Osteocyte (in vitro differentiated cells): Measurements from ENCODE around the gene SLC46A2. TPM values are rescaled to one million over a fixed set of nuclear protein-coding genes. Genes with fewer than 3 reads are reported as not detected.
A peak's percentile ranks its signal among the peaks of the same experiment; 100 is the strongest.

Source experiments
- DNase-seq: peaks from one replicate; pipeline ENCODE4 v3.0.0; 2021; ENCODE audit warnings: mixed read lengths; ENCODE audit not compliant: unreplicated experiment; ENCODE audit errors: extremely low spot score
- H3K27ac Mint-ChIP-seq: one replicate; pipeline ENCODE4 v1.8.0; 2021; ENCODE audit warnings: mild to moderate bottlenecking, mixed read lengths; ENCODE audit not compliant: unreplicated experiment
- H3K27me3 Mint-ChIP-seq: one replicate; pipeline ENCODE4 v1.8.0; 2021; ENCODE audit warnings: mixed read lengths; ENCODE audit not compliant: unreplicated experiment
- H3K36me3 Mint-ChIP-seq: one replicate; pipeline ENCODE4 v1.8.0; 2021; ENCODE audit warnings: mixed read lengths; ENCODE audit not compliant: unreplicated experiment
- H3K4me1 Mint-ChIP-seq: one replicate; pipeline ENCODE4 v1.8.0; 2021; ENCODE audit warnings: mixed read lengths; ENCODE audit not compliant: unreplicated experiment
- H3K4me3 Mint-ChIP-seq: one replicate; pipeline ENCODE4 v1.8.0; 2021; ENCODE audit warnings: mild to moderate bottlenecking, moderate library complexity, mixed read lengths; ENCODE audit not compliant: unreplicated experiment
- H3K9me3 Mint-ChIP-seq: one replicate; pipeline ENCODE4 v1.8.0; 2021; ENCODE audit warnings: mixed read lengths; ENCODE audit not compliant: unreplicated experiment
- total RNA-seq: library from RNA; stranded (reverse); gene quantifications from 2 replicates; pipeline ENCODE4 v1.2.1, GENCODE V29; 2021
- TF ChIP-seq, protein P1 (sequence below): fragments of 200-600 bp; sonication (generic); IDR thresholded peaks from 2 replicates; pipeline ENCODE4 v1.5.0; 2021; ENCODE audit warnings: antibody characterized with exemption, mild to moderate bottlenecking, moderate library complexity

SLC46A2 gene
- total RNA-seq, 1 donor from 2014 or later, result not detected

DNA sequence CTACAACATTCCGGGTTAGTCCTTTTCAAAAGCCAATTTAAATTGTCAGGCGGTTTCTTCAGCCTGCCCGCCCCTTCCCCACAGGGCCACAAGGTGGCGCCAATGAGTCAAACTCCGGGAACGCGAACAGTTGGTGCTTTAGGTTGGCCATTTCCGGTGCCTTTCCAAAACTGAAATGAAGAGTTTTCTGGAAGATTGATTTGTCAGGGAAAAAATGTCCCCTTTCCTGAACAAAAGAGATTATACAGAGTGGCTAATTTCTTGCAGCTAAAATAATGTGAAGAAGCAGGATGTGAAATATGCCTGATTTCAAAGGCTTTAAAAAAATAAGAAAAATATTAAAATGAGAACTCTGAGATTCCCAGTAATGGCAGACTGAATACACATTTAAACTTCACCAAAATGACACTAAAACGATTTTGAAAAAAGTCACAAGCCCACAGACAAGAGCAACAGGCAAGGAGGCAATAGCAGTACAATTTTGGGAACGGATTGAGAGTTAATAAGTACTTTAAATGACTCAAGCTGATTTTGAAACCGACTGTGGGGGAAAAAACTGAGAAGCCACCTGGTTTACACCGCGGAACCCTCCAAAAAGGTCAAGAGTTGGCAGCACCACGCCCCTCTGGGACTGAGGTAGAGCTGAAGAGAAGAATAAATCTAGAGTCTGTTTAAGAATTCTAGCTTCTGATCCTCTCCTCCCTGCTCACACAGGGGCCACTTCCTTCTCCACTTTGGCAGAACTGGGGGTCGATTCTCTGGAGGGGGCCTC, 45.7 kb downstream of the SLC46A2 start:
- Mint-ChIP-seq H3K4me1 (peaks cover 11% of the 10 kb centered on the region), H3K9me3 (no peaks in the 10 kb centered on the region), H3K36me3 (peaks cover 13% of the 10 kb centered on the region), H3K27ac (no peak overlapping the region), H3K4me3 (no peak overlapping the region), H3K27me3 (no peaks in the 10 kb centered on the region)
- DNase-seq, result peak; percentile 93
- TF ChIP-seq, protein P1, sequence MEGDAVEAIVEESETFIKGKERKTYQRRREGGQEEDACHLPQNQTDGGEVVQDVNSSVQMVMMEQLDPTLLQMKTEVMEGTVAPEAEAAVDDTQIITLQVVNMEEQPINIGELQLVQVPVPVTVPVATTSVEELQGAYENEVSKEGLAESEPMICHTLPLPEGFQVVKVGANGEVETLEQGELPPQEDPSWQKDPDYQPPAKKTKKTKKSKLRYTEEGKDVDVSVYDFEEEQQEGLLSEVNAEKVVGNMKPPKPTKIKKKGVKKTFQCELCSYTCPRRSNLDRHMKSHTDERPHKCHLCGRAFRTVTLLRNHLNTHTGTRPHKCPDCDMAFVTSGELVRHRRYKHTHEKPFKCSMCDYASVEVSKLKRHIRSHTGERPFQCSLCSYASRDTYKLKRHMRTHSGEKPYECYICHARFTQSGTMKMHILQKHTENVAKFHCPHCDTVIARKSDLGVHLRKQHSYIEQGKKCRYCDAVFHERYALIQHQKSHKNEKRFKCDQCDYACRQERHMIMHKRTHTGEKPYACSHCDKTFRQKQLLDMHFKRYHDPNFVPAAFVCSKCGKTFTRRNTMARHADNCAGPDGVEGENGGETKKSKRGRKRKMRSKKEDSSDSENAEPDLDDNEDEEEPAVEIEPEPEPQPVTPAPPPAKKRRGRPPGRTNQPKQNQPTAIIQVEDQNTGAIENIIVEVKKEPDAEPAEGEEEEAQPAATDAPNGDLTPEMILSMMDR, result peak; percentile 99

DNA sequence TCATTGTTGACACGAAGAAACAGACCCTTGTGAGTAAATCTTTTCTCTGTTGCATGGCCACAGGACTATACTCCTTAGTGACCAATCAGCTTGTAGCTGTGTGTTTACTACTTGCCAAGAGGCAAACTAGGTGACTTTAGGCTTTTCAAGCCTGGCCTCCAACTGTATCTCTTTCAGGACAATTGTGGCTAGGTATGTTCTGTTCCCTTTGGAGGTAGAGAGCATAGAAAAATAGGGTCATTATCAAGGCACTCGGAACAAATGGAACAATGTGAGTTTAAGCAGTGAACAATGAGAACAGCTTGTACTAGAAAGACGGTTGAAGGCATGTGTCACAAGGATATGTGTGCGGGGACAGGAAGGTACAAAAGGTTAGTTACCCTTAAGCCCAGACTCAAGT, 48.1 kb downstream of the SLC46A2 start:
- TF ChIP-seq, protein P1, result no peak
- H3K27ac Mint-ChIP-seq, result no peak overlapping the region
- H3K4me1 Mint-ChIP-seq, result peaks cover 11% of the 10 kb centered on the region
- no peaks in the 10 kb centered on the region for H3K9me3 Mint-ChIP-seq
- H3K36me3 Mint-ChIP-seq, result peaks cover 31% of the 10 kb centered on the region
- DNase-seq, result no peak
- no peaks in the 10 kb centered on the region for H3K27me3 Mint-ChIP-seq
- H3K4me3 Mint-ChIP-seq, result no peak overlapping the region

DNA sequence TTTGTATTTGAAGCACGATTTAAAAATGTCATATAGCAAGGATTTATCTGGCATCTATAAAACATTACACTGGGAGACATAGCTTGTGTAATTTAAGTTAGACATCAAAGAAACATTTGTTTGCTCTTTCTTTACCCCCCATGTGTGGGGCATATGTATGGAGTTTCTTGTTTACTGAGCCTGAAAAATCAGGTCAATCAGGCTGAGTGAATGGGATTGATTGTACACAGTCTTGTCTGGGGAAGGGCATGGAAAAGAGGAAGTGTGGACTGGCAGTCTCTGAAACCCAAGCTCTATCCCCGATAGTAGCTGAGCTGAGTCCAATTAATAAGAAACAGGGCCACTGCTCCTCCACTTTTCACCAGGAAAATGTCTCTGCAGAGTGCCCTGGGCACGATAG, 49.4 kb downstream of the SLC46A2 start:
- DNase-seq, result no peak
- no peak overlapping the region for H3K27ac Mint-ChIP-seq
- peaks cover 37% of the 10 kb centered on the region for H3K36me3 Mint-ChIP-seq
- H3K27me3 Mint-ChIP-seq, result no peaks in the 10 kb centered on the region
- no peaks in the 10 kb centered on the region for H3K9me3 Mint-ChIP-seq
- H3K4me3 Mint-ChIP-seq, result no peak overlapping the region
- H3K4me1 Mint-ChIP-seq, result peaks cover 7% of the 10 kb centered on the region
- TF ChIP-seq, protein P1, result no peak

DNA sequence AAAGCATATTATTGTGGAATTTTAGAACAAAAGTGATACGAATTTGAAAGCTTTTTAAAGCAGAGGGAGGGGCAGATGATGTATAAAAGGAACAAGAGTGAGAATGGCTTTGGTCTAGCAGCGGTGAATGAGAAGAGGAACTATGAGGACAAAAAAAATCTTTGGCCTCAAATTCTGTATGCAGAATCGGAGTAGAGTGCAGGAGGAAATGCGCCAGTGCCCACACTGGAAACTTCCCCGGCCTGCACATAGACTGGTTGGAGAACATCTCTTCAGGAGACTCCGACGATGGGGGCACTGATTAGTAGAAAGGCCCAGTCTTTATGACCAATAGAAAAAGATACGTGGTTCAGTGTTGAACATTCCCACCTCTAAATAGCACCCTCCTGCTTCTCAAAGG, 51.3 kb downstream of the SLC46A2 start:
- no peak for DNase-seq
- Mint-ChIP-seq H3K27me3 (no peaks in the 10 kb centered on the region), H3K27ac (no peak overlapping the region), H3K36me3 (peaks cover 40% of the 10 kb centered on the region), H3K9me3 (no peaks in the 10 kb centered on the region), H3K4me3 (no peak overlapping the region), H3K4me1 (no peaks in the 10 kb centered on the region)
- TF ChIP-seq, protein P1, result no peak

DNA sequence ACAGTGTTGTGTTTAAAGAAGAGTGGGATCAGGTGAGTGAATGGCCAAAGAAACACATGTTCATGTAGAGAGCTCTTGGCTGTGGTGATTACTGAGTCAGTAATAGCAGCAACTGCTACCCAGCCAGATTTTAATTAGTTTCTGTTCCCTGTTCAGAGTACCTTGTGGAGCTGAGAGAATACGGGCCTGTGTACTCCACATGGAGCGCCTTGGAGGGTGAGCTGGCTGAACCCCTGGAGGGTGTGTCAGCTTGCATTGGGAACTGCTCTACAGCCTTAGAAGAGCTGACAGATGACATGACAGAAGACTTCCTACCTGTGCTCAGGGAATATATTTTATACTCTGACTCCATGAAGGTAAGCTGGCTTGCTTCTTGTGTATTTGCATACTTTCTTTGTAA, 52.3 kb downstream of the SLC46A2 start:
- Mint-ChIP-seq H3K9me3 (no peaks in the 10 kb centered on the region), H3K4me3 (no peak overlapping the region), H3K4me1 (no peaks in the 10 kb centered on the region), H3K27me3 (no peaks in the 10 kb centered on the region), H3K36me3 (peaks cover 45% of the 10 kb centered on the region), H3K27ac (no peak overlapping the region)
- TF ChIP-seq, protein P1, result no peak
- DNase-seq, result no peak
